ENCODE data around the gene YAE1.
"Not testable (repeated sequence)": the region's sequence is repeated elsewhere in the genome, so short reads cannot be mapped to it uniquely, and the experiment has no call there.

Gene YAE1, protein sequence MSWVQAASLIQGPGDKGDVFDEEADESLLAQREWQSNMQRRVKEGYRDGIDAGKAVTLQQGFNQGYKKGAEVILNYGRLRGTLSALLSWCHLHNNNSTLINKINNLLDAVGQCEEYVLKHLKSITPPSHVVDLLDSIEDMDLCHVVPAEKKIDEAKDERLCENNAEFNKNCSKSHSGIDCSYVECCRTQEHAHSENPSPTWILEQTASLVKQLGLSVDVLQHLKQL

GRCh38 chr7:39566023-39566921 is at the start of gene YAE1:
TSS of gene YAE1 (plus strand) at chr7:39566404. CDS start at chr7:39566419, 15 bp downstream.
- peak; percentile 82 for DNase-seq (ENCODE audit: low spot score)

DNA sequence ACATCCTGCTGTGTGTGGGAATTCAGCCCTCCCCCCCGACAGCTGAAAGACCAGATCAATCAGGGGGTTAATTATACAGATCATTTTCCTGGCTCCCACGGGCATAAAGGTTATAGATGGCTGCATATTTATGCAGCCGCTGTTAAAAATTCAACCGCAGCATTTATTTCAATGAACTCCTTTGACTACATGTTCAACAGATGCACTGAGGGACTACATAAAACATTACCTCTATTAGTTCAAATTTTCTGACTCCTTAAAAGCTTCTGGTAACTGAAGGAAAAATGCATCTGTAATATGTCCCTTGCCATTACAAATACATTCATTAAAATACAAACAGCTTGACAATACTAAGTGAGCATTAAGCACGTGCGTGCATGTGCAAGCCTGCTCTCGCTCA is 49.7 kb upstream of the YAE1 start:
- no peak for DNase-seq (ENCODE audit: low spot score)

DNA sequence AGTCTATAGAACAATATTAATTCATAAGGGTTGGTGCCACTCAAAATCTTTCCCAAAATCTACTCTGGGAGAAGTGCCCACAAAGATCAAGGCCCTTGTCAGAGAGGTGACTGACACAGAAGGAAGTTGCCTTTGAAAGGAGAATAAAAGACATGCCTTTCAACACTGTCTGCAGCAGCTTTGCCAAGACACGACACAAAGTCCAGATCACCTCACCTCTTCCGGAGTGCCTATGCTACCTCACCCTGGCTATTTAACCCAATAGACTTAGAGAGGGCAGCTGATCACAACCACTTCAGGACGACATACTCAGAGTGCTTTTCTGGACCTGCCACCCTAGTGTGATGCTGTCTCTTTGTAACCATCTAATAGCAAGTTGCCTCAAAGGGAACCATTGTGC is 49.0 kb upstream of the YAE1 start:
- DNase-seq (ENCODE audit: low spot score), result no peak

GRCh38 chr7:39525926-39526325 is 40.3 kb upstream of the YAE1 start:
- DNase-seq (ENCODE audit: low spot score), result no peak

GRCh38 chr7:39526666-39527065 is 39.5 kb upstream of the YAE1 start:
- no peak for DNase-seq (ENCODE audit: low spot score)

GRCh38 chr7:39527296-39527695 is 38.9 kb upstream of the YAE1 start:
- DNase-seq (ENCODE audit: low spot score), result no peak

DNA sequence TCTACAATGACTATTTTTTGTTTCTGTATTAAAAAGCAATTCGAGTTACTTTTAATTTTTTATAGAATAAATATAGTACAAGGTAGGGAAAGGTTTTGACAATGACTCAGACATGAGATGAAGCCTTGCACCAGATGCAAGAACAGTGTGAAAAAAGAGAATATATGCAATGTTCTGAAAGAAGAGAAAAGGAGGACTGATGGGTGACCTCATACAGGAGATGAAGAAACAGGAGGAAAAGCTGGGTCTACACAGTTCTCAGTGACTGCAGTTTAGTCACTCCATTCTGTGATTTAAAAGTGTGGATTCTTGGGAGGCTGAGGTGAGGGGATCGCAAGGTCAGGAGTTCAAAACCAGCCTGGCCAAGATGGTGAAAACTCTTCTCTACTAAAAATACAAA is 38.3 kb upstream of the YAE1 start:
- no peak for DNase-seq (ENCODE audit: low spot score)

GRCh38 chr7:39528849-39529248 is 37.4 kb upstream of the YAE1 start:
- no peak for DNase-seq (ENCODE audit: low spot score)

DNA sequence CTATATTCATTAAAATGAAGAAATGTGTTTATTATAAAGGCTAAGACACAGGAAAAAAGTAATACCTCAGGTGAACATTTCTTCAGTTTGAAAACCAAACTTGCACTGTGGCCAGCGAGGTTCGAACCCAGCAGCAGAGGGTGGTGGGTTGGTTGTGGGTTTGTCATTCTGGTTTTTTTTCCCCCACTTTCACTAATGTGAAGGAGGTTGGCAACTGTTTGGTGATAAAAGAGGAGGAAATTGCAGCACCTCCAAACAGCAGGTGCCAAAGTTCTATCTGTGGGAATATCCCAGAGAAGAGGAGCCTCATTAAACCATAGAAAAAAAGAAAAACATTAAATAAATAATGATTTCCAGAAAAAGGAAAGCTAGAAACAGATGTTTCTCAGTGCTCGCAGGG is 36.6 kb upstream of the YAE1 start:
- DNase-seq (ENCODE audit: low spot score), result no peak

DNA sequence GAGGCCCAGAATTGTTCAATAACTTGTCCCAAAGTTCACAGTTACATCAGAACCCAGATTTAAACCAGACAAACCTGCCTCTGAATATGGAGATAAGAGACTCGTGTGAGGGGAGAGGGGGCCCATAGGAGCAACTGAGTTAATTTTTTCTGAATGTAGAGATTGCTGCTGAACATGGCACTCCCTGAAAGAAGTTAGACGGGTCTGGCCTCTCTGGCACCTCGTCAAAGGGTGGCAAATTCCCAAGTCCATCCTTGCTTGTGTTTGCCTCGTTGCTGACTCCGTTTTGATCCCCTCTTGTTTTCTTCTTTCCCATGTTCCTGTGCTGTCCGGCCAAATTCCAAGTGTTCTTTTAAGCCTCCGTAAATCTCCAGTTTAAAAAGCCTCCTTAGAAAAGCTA is 35.2 kb upstream of the YAE1 start:
- no peak for DNase-seq (ENCODE audit: low spot score)

DNA sequence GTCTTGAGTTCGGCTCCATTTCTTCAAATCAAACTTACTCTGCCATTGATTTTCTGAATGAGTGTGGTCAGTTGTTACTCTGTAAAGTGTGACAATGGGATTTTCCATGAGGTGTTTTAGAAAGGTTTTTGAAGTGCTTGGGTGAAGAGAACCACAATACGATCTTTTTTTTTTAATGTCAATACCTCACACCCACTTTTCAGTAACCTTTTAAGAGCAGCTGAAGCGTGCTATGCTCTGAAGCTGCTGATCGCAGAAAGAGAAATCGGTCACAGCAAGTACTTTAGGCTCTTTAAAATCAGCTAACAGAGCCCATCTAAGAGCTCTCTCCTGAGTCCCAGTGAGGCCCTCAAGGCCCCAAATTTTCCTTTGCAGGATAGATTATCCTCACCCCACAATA is 34.4 kb upstream of the YAE1 start:
- no peak for DNase-seq (ENCODE audit: low spot score)

DNA sequence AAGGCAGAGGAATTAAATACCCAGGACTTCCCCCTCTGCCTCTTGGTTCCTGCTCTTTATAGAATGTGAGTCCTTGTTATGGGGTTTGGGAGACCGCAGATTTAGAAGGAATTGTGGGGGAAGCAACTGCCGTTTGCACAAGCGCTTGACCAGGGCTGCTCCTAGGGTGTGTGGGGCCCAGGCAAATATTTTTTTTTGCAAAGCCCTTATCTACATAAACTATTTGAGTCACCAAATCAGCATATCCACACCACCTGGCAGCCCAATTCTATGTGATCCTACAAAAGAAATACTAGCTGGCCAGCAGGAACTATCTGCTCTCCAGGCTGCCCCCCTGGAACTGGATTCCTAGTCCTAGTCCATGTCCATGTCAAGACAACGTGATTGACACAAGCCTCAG is 33.4 kb upstream of the YAE1 start:
- no peak for DNase-seq (ENCODE audit: low spot score)

DNA sequence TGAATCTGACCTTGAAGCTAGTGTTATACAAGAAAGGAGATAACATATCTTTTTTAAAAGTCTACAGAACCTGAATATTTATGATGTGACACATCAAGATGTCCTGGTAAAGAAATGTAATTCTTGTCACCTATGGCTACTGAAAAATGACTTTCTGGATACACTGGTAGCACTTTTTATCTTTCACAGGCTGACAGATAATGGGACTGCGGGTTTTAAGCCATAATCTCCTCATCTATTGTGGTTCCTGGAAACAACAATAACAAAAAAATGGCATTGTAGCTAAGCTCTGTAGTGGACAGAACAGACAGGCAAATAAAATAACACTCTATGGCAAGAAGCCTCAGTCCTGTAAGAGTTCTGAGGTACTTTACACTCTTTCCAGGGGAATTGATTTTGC is 31.6 kb upstream of the YAE1 start:
- no peak for DNase-seq (ENCODE audit: low spot score)

DNA sequence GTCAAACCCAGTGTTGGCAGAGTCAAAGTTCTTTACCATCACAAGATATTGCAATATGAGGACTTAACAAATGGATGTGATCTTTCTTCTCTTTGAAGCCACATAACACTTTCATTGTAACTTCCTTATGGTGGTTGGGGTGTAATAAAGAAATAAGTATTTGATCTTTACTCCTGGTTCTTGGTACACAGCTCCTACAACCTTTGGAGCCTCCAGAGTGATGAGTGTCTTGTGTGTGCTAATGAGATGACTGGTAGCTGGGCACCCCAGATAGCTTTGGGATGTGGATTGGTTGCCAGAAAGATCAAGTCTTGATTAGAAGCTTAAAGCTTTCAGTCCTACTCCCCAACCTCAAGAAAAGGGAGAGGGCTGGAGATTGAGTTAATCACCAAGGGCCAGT is 31.1 kb upstream of the YAE1 start:
- no peak for DNase-seq (ENCODE audit: low spot score)

DNA sequence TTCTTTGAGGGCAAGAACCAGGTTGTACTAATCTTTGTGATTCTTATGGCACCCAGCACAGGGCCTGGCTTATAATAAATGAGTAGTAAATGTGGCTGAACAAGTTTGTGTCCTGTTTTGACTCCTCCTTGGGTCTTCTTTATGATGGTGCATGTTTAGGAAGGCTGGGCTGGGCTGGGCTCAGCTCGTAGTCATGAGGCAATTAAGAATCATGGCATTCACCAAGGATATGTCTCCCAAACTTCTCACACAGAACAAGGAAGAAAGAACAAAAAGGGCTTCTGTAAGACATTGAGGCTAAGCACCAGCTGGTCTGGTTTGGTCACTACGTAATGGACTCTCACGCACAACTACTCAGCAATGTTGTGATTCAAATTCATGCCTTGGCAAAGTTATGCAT is 30.5 kb upstream of the YAE1 start:
- DNase-seq (ENCODE audit: low spot score), result no peak

DNA sequence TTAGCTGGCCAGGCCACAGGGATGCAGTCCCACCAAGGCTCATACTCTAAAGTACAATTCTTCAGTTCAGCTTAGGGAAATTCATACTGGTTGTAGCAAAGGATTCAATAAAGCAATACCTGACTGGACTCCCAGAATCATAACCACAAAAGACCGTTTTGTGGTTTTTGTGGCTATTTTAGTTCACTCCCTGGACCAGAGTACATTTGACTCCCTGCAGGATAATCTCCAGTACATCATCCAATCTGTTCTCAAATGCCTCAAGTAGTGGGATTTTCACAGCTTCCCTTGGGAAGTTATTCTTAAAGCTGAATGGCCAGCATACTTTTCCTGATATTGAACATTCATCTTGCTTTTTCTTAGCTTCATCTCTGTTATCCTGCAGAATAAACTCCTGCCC is 29.3 kb upstream of the YAE1 start:
- DNase-seq (ENCODE audit: low spot score), result no peak

DNA sequence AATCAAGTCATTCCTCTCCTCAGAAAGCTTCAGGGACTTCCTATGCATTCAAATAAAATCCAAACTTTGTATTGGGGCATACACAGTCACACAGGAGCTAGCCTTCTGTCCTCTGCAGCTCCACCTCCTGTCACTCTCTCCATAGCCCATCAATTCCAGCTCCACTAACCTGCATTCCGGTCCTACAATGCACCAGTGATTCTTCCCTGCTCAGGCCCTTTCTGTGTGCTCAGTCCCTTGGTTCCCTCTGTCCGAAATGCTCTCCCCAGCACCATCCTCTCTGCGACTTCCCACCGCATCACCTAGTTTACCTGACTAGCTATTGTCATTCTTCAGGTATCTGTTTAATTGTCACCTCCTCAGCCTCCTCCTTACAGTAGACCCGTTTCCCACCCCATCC is 26.4 kb upstream of the YAE1 start:
- no peak for DNase-seq (ENCODE audit: low spot score)

DNA sequence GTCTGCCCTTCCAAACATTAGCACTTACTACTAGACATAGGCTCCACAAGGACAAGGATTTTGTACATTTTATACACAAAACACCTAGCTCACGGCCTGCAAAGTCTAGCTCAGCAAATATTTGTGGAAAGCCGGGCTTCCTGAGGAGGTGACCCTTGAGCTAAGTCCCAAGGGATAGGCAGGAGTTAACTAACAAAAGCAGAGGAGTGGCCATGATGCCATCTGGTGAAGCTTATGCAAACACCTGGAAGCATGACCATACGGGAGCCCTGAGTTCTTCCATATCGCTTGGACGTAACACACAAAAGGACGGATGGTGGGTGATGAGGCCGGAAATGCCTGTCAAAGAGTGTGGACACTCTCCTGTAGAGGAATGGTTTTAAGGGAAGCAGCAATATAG is 25.9 kb upstream of the YAE1 start:
- no peak for DNase-seq (ENCODE audit: low spot score)

- DNase-seq (ENCODE audit: low spot score), result no peak
Measured at GRCh38 chr7:39541511-39541910, 24.7 kb upstream of the YAE1 start.

- not testable (repeated sequence) for DNase-seq (ENCODE audit: low spot score)
Measured at GRCh38 chr7:39544774-39545173, 21.4 kb upstream of the YAE1 start.

DNA sequence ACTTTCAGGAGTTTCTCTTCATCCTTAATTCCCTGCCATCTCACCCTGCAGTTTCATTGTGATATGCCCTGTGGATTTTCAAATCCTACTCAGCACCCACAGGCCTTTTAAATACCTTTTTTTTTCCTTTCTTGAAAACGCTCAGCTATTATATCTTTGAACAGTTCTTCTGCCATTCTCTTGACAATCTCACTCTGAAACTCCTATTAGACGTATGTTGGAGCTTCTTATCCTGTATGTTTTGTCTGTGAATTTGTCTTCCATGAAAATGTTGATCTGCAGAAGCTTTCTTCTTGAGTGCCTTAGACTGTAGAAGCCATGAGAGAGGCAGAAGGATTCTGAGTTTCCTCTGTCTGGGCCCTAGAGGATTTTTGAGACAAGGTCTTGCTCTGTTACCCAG is 18.9 kb upstream of the YAE1 start:
- DNase-seq (ENCODE audit: low spot score), result no peak

DNA sequence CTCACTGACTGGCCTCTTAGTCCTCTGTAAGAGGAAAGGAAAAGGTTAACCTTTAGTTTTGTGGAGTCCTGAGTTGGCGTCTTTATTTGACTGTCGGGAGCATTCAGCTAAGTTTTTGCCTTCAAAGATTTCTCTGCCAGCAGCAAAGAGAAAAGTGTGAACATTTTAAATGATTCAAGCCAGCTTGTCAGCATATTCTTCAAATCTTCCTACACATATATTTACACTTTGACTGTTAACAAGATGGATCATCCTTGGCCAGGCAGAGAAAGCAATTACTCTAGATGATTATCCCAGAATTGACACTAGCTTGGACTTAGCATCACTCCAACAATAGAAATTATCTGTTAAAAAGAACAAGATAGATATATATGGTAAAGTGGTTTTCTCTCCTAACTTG is 15.8 kb upstream of the YAE1 start:
- no peak for DNase-seq (ENCODE audit: low spot score)

DNA sequence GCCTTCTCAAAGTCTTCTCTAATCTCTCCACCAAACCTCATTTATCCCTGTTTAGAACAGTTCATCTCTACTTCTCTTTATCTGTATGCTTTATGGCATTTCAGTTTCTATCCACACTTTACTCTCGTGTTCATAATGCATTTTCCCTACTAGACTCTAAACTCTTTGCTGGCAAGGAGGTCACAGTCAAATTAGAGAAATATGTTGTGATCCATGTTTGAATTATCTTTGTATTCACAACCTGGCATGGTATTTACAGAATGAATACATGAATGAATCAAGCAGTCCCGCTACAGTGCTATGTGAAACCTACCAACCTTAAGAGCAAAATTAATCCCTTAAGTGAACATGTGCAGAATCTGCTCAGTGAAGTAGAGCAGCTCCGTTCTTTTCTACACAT is 12.8 kb upstream of the YAE1 start:
- DNase-seq (ENCODE audit: low spot score), result no peak

Data from CD4-positive, alpha-beta T cell treated with Interleukin-2 at 100 ng/mL for 4 hours (primary cell).